Spleen (tissue), 11 donors: ENCODE measurements around the gene SPATA7. TPM values are rescaled to one million over a fixed set of nuclear protein-coding genes. Genes with fewer than 3 reads are reported as not detected.

Experiments
- DNase-seq: peaks from one replicate; pipeline ENCODE4 v3.0.0-alpha.2; 2020
- H3K27ac ChIP-seq, 8 donors: fragments of 200-600 bp; sonication (generic) in 7 of 8; 1 replicate in 4 of 8; 2 replicates in 4 of 8; pipeline versions ENCODE4 v1.5.0 to v1.8.0; 2016 to 2021; ENCODE audit warnings: inconsistent platforms in 4 of 8, mild to moderate bottlenecking in 4 of 8, moderate library complexity in 1 of 8
- H3K27me3 ChIP-seq, 7 donors: fragments of 200-600 bp; sonication (generic) in 6 of 7; replicated peaks in 1 of 7; 1 replicate in 4 of 7; 2 replicates in 3 of 7; pipeline versions ENCODE4 v1.5.0 to v1.8.0; 2016 to 2021; ENCODE audit warnings: inconsistent platforms in 3 of 7, mild to moderate bottlenecking in 1 of 7
- H3K36me3 ChIP-seq, 6 donors: fragments of 200-600 bp; sonication (generic) in 5 of 6; 1 replicate in 4 of 6; 2 replicates in 2 of 6; pipeline versions ENCODE4 v1.5.0 to v1.8.0; 2016 to 2021; ENCODE audit warnings: inconsistent platforms in 2 of 6
- H3K4me1 ChIP-seq, 6 donors: fragments of 200-600 bp; sonication (generic) in 5 of 6; 1 replicate in 3 of 6; 2 replicates in 3 of 6; pipeline versions ENCODE4 v1.5.0 to v1.8.0; 2016 to 2021; ENCODE audit warnings: inconsistent platforms in 3 of 6
- H3K4me3 ChIP-seq, 8 donors: fragments of 200-600 bp; sonication (generic) in 7 of 8; 1 replicate in 4 of 8; 2 replicates in 4 of 8; pipeline versions ENCODE4 v1.5.0 to v1.8.0; 2016 to 2021; ENCODE audit warnings: inconsistent platforms in 4 of 8, mild to moderate bottlenecking in 4 of 8, moderate library complexity in 2 of 8
- H3K9me3 ChIP-seq, 8 donors: fragments of 200-600 bp; sonication (generic) in 7 of 8; 1 replicate in 4 of 8; 2 replicates in 4 of 8; pipeline versions ENCODE4 v1.5.0 to v1.8.0; 2016 to 2021; ENCODE audit warnings: inconsistent platforms in 4 of 8
- CTCF ChIP-seq, 11 experiments: fragments of 200-600 bp in 7 of 11; fragments of 450-650 bp in 4 of 11; sonication (generic) in 4 of 11; IDR thresholded peaks in 8 of 11; conservative IDR thresholded peaks in 3 of 11; 1 replicate in 7 of 11; 2 replicates in 4 of 11; pipeline versions ENCODE4 v1.4.0 to v1.8.0; 2016 to 2021; ENCODE audit warnings: antibody characterized with exemption in 11 of 11, inconsistent platforms in 4 of 11, mild to moderate bottlenecking in 1 of 11
- POLR2A ChIP-seq, 3 donors: fragments of 450-650 bp; IDR thresholded peaks; one replicate each; pipeline ENCODE4 v1.5.1; 2017; ENCODE audit warnings: antibody characterized with exemption in 3 of 3, mild to moderate bottlenecking in 1 of 3
- POLR2AphosphoS5 ChIP-seq, 3 donors: sonication (generic); formaldehyde crosslinking; IDR thresholded peaks; one replicate each; pipeline ENCODE4 v1.5.1; 2017; ENCODE audit warnings: antibody characterized with exemption in 3 of 3
- WGBS, 5 donors: extraction: QIAGEN DNeasy Blood & Tissue Kit in 3 of 5; methylation state at CpG; one replicate each; pipeline versions ENCODE4 v1.1.5 to v1.1.7; 2013 to 2018; 5-methylcytosine and 5-hydroxymethylcytosine counted together
- intact Hi-C: fragments of 100-400 bp; cut with DNase I; formaldehyde crosslinking; loops from one replicate; pipeline ENCODE4 v1.15.0; 2023; ENCODE audit warnings: low total_unique reads
- polyA plus RNA-seq, 3 donors: library from polyadenylated mRNA; stranded (reverse); fragments of 200-250 nt; gene quantifications; one replicate each; pipeline ENCODE4 v1.2.1, GENCODE V29; 2013
- total RNA-seq, 7 donors: library from RNA; depleted of rRNA in 3 of 7; stranded (reverse); fragments of >200 nt in 3 of 7; fragmentation: NEBNext Ultra II Directional in 4 of 7; extraction: Animal tissue kit (Norgen Biotek cat#: 25700) in 4 of 7; gene quantifications; one replicate each; pipeline versions ENCODE4 v1.1.0 to v1.2.1, GENCODE V29; 2016 to 2021
- donor health status: healthy with polysubstance abuse.
- donor health status: DM: no; HTN: no; CAD: no; lungs with moderate emphysema.
- donor health status: DM: no; HTN: no; CAD: no.
- donor health status: Bipolar disorder and iron deficiency.
- donor health status: healthy.
- donor health status: DM: no; HTN: no; CAD: no.
- donor health status: DM: yes; HTN: yes; CAD: no.

Gene SPATA7
- total and polyA plus RNA-seq, 10 donors, result 2.8 to 18.7 (median 6.3) TPM

GRCh38 chr14:88479574-88479987, 94.1 kb downstream of the SPATA7 start:
- Histone ChIP-seq H3K27ac (no peak overlapping the region), H3K4me3 (no peak overlapping the region), H3K27me3 (no peaks in the 10 kb centered on the region), H3K36me3 (peaks cover 0 to 37% (median 15%) of the 10 kb centered on the region in 6 donors), H3K9me3 (peaks cover 0 to 13% (median 0%) of the 10 kb centered on the region in 8 donors), H3K4me1 (no peaks in the 10 kb centered on the region)
- TF ChIP-seq POLR2A (IDR thresholded peaks at IDR 0.05), result no peak
- no peak for TF ChIP-seq POLR2AphosphoS5 (IDR thresholded peaks at IDR 0.05)
- no peak for TF ChIP-seq CTCF (IDR thresholded peaks at IDR 0.05 in 8 of 11, conservative IDR thresholded peaks at IDR 0.05 in 3 of 11)
- WGBS, 5 donors, result 83 to 95% (median 92%) methylated on average over 29 to 40 of the region's 40 CpGs
- no peak for DNase-seq
- intact Hi-C loops, result no loop called here

GRCh38 chr14:88481059-88481458, 95.6 kb downstream of the SPATA7 start:
- Histone ChIP-seq H3K4me1 (no peaks in the 10 kb centered on the region), H3K4me3 (no peak overlapping the region), H3K36me3 (peaks cover 0 to 41% (median 15%) of the 10 kb centered on the region in 6 donors), H3K27ac (no peak overlapping the region), H3K9me3 (peaks cover 0 to 13% (median 0%) of the 10 kb centered on the region in 8 donors), H3K27me3 (no peaks in the 10 kb centered on the region)
- DNase-seq, result no peak
- WGBS, 5 donors, result 74 to 89% (median 85%) methylated on average over 2 of the region's 2 CpGs
- TF ChIP-seq POLR2AphosphoS5 (IDR thresholded peaks at IDR 0.05) (no peak), CTCF (IDR thresholded peaks at IDR 0.05 in 8 of 11, conservative IDR thresholded peaks at IDR 0.05 in 3 of 11) (no peak), POLR2A (IDR thresholded peaks at IDR 0.05) (no peak)
- intact Hi-C loops, result no loop called here

- H3K27ac ChIP-seq, result no peak overlapping the region
- no peaks in the 10 kb centered on the region for H3K4me1 ChIP-seq
- H3K27me3 ChIP-seq, result no peaks in the 10 kb centered on the region
- H3K36me3 ChIP-seq, result peaks cover 0 to 39% (median 15%) of the 10 kb centered on the region in 6 donors
- peaks cover 0 to 13% (median 0%) of the 10 kb centered on the region in 8 donors for H3K9me3 ChIP-seq
- H3K4me3 ChIP-seq, result no peak overlapping the region
- intact Hi-C loops, result no loop called here
- TF ChIP-seq POLR2AphosphoS5 (IDR thresholded peaks at IDR 0.05) (no peak), CTCF (IDR thresholded peaks at IDR 0.05 in 8 of 11, conservative IDR thresholded peaks at IDR 0.05 in 3 of 11) (no peak), POLR2A (IDR thresholded peaks at IDR 0.05) (no peak)
- no peak for DNase-seq
- WGBS, 5 donors, result 75 to 94% (median 85%) methylated on average over 7 of the region's 7 CpGs
These were observed 96.3 kb downstream of the SPATA7 start for GRCh38 chr14:88481794-88482193.

GRCh38 chr14:88482524-88482923, 97.1 kb downstream of the SPATA7 start:
- TF ChIP-seq POLR2A (IDR thresholded peaks at IDR 0.05), result no peak
- Histone ChIP-seq H3K4me1 (no peaks in the 10 kb centered on the region), H3K27ac (no peak overlapping the region), H3K4me3 (no peak overlapping the region), H3K9me3 (peaks cover 0 to 13% (median 0%) of the 10 kb centered on the region in 8 donors), H3K27me3 (no peaks in the 10 kb centered on the region), H3K36me3 (peaks cover 0 to 35% (median 15%) of the 10 kb centered on the region in 6 donors)
- no peak for DNase-seq
- 83 to 97% (median 89%) methylated on average over 3 of the region's 3 CpGs for WGBS, 5 donors
- intact Hi-C loops, result no loop called here

Other genes with a start within 250 kb of the SPATA7 start
- under 1 TPM in 2 of 7 donors, not detected in 5; 0.09 to 0.13 TPM for gene KCNK10, start 62.4 kb upstream of the SPATA7 start, total RNA-seq
- under 1 TPM in 2 of 3 donors, not detected in 1; 0.03 to 0.07 TPM for gene KCNK10, start 62.4 kb upstream of the SPATA7 start, polyA plus RNA-seq
- gene PTPN21, start 169.3 kb downstream of the SPATA7 start, total RNA-seq, result 10 to 100 TPM in 3 of 7 donors, 1 to 10 TPM in 4; 4.8 to 10.9 (median 6.7) TPM
- gene PTPN21, start 169.3 kb downstream of the SPATA7 start, polyA plus RNA-seq, result 1 to 10 TPM in 2 of 3 donors, under 1 TPM in 1; 0.85 to 2.0 (median 1.1) TPM
- gene ZC3H14, start 177.4 kb downstream of the SPATA7 start, total RNA-seq, result 10 to 100 TPM; 39.3 to 78.5 (median 44.8) TPM
- gene ZC3H14, start 177.4 kb downstream of the SPATA7 start, polyA plus RNA-seq, result 10 to 100 TPM; 12.6 to 18.3 (median 12.9) TPM